Superior temporal gyrus (tissue), 1 donor: ENCODE results near the gene SHOX.
"Not testable (repeated sequence)": the region's sequence is repeated elsewhere in the genome, so short reads cannot be mapped to it uniquely, and the experiment has no call there.

Experiments
- DNase-seq: peaks from one replicate; pipeline ENCODE4 v3.0.0-alpha.2; 2016; ENCODE audit errors: extremely low spot score

SHOX gene

GRCh38 chrX:621705-622503 is 8.7 kb upstream of the SHOX start:
- no peak for DNase-seq

- DNase-seq, result not testable (repeated sequence)
Observed at GRCh38 chrX:622802-623201, 7.8 kb upstream of the SHOX start.

GRCh38 chrX:623268-623598 is 7.4 kb upstream of the SHOX start:
- DNase-seq, result no peak

- DNase-seq, result no peak
Observed at GRCh38 chrX:623599-624315, 6.8 kb upstream of the SHOX start.

DNA sequence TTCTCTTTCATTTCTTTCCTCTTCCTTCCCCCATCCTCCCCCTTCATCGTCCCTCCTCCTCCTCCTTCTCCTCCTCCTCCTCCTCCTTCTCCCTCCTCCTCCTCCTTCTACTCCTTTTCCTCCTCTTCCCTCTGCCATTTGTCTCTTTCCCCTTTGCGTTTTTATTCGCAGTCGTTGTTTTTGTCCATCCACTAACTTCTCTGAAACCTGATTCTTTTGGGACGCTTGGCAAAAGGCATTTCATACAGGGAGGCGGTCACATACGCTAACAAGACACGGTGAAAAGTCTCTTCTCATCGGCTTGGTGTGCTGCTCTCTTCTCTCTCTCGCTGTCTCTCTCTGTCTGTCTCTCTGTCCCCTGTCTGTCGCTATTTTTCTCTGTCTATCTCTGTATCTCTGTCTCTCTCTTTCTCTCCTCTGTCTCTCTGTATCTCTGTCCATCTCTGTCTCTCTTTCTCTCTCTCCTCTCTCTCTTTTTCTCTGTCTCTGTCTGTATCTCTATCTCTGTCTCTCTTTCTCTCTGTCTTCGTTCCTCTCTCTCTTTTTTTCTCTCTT is 5.4 kb upstream of the SHOX start:
- no peak for DNase-seq

GRCh38 chrX:626047-626446 is 4.5 kb upstream of the SHOX start:
- not testable (repeated sequence) for DNase-seq

- no peak for DNase-seq
Observed at GRCh38 chrX:626745-627509, 3.7 kb upstream of the SHOX start.

GRCh38 chrX:627510-627981 is 3.0 kb upstream of the SHOX start:
- no peak for DNase-seq

DNA sequence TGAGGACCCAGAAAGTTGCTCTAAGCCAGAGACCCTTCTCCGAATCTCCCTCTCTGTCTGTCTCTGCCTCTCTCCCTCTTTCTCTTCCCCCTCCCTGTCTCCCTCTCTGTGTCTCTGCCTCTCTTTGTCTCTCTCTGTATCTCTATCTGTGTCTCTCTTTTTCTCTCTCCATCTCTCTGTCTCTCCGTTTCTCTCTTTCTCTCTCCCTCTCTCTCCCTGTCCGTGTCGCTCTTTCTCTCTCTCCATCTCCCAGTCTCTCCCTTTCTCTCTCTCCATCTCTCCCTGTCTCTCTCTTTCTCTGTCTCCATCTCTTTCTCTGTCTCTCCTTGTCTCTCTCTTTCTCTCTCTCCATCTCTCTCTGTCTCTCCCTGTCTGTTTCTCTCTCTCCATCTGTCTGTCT is 2.6 kb upstream of the SHOX start:
- DNase-seq, result no peak

DNA sequence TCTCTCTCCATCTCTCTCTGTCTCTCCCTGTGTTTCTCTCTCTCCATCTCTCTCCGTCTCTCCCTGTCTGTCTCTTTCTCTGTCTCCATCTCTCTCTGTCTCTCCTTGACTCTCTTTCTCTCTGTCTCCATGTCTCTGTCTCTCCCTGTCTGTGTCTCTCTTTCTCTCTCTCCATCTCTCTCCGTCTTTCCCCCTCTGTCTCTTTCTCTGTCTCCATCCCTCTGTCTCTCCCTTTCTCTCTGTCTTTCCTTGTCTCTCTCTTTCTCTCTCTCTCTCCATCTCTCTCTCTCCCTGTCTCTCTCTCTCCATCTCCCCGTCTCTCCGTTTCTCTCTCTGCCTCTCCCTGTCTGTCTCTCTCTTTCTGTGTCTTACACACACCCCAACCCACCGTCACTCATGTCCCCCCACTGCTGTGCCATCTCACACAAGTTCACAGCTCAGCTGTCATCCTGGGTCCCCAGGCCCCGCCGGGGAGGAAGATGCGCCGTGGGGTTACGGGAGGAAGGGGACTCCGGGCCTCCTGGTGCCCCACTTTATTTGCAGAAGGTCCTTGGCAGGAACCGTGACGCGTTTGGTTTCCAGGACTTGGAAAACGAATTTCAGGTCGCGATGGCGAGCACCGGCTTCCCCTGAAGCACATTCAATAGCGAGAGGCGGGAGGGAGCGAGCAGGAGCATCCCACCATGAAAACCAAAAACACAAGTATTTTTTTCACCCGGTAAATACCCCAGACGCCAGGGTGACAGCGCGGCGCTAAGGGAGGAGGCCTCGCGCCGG is 1.2 kb upstream of the SHOX start:
- no peak for DNase-seq

- no peak for DNase-seq
Observed at GRCh38 chrX:630007-630611, 482 bp upstream of the SHOX start.

- DNase-seq, result no peak
Observed at GRCh38 chrX:631802-632365, 1.3 kb downstream of the SHOX start.

DNA sequence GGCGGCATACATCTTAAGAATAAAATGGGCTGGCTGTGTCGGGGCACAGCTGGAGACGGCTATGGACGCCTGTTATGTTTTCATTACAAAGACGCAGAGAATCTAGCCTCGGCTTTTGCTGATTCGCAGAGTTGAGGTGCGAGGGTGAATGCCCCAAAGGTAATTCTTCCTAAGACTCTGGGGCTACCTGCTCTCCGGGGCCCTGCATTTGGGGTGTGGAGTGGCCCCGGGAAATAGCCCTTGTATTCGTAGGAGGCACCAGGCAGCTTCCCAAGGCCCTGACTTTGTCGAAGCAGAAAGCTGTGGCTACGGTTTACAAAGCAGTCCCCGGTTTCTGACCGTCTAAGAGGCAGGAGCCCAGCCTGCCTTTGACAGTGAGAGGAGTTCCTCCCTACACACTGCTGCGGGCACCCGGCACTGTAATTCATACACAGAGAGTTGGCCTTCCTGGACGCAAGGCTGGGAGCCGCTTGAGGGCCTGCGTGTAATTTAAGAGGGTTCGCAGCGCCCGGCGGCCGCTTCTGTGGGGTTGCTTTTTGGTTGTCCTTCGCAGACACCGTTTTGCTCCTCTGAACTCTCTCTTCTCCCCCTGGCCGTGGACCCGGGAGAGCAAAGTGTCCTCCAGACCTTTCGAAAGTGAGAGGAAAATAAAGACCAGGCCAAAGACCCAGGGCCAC is 1.9 kb downstream of the SHOX start:
- no peak for DNase-seq

- DNase-seq, result no peak
Observed at GRCh38 chrX:633043-633984, 2.7 kb downstream of the SHOX start.

- DNase-seq, result no peak
Observed at GRCh38 chrX:633985-634958, 3.7 kb downstream of the SHOX start.

DNA sequence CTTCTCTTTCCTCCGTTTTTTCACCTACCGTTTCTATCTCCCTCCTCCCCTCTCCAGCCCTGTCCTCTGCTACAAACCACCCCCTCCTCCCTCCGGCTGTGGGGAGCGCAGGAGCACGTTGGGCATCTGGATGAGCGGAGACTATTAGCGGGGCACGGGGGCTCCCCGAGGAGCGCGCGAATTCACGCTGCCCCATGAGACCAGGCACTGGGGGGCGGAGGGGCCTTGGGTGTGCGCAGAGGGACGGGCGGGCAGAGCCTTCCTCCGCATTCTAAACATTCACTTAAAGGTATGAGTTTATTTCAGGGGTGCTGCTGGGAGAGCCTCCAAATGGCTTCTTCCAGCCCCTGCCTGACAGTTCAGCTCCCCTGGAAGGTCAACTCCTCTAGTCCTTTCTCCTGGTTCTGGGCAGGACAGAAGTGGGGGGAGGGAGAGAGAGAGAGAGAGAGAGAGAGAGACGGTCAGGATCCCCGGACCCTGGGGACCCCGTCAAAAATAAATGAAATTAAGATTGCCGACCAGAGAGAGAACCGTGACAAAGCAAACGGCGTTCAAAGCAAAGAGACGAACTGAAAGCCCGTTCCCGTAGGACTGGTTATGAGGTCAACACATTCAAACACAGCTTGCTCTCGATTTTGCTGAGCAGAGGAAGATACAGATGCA is 5.0 kb downstream of the SHOX start:
- no peak for DNase-seq

- DNase-seq, result no peak
Observed at GRCh38 chrX:636981-637659, 6.5 kb downstream of the SHOX start.
